Epidermal melanocyte (primary cell): ENCODE results near the gene XXYLT1.
A peak's percentile ranks its signal among the peaks of the same experiment; 100 is the strongest.

Source experiments
- DNase-seq: peaks from one replicate; pipeline ENCODE4 v3.0.0; 2011; ENCODE audit warnings: low spot score; ENCODE audit not compliant: insufficient read length

XXYLT1 gene

DNA sequence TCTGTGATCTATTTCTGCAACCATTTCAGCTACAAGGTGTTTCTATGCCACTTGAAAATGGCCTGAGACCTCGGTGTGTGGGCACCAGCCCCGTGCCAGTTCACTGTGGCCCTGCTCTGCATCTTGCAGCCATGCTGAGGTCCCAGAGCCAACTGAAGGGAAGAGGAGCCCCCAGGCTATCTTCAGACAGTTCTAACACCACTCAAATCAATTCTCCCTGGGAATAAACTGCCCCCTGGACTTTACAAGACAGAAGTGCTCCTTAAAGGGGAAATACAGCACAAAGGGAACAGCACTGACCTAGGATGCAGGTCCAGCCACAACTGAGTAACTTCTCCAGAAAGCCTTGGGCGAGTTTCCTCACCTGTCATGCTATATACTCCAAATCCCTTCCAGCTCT lies 3.9 kb downstream of the XXYLT1 start:
- DNase-seq, result no peak

DNA sequence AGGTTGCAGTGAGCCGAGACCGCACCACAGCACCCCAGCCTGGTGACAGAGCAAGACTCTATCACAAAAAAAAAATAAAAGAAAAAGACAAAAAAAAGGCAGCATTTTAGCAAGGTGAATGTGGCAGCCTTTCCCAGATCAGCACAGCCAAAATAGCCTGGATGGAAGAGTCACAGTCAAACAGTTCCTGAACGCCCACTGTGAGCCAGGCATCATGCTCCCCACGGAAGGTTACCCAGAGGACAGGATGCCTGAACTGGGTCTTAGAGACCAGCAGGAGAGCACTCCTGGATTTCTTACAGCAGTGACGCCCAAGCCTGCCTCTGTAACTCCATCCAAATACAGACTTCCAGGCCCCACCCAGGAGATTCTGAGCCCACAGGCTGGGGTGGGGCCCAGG lies 4.5 kb downstream of the XXYLT1 start:
- DNase-seq, result no peak

- DNase-seq, result no peak
Observed at GRCh38 chr3:195265363-195265976, 5.5 kb downstream of the XXYLT1 start.

DNA sequence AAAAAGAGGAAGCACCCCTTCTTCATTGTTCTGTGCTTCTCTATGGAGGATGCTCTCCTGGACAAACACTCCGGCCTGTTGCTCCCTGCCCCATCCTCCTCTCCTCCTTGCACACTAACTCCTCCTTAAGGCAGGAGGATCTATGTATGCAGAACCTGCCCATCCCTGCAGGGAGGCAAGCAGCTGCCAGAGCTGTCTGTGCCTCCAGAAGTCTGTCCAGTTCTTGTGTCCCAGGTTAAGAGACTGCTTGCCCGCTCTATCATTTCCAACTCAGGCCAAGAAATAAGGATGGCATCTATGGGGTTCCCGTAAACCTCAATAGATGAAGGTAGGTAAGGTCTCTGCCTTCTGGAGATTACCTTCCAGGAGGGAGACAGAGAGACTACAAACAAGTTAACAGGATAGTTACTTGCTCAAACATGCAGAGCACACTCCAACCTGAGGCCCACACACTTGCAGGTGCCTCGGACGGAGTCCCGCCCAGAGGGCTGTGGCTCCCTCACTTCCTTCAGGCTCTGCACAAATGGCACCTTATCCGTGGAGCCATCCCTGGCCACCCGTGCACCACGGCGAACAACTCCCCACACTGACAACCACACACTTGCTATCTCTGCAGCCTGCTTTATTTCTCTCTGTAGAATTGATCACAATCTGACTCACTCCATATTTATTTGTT lies 6.9 kb downstream of the XXYLT1 start:
- DNase-seq, result no peak

GRCh38 chr3:195263193-195263924 lies 7.6 kb downstream of the XXYLT1 start:
- DNase-seq, result no peak

DNA sequence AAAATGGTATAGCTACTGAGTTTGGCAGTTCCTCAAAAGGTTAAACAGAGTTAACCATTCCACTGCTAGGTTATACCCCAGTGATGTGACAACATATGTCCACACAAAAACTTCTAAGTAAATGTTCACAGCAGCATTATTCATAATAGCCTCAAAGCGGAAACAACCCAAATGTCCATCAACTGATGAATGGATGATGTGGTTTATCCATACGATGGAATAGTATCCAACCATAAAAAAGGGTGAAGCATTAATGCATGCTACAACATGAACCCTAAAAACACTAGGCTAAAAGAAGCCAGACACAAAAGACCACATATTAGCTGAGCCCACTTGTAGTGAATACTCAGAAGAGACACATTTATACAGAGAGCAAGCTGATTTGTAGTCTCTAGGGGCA lies 9.0 kb downstream of the XXYLT1 start:
- no peak for DNase-seq

DNA sequence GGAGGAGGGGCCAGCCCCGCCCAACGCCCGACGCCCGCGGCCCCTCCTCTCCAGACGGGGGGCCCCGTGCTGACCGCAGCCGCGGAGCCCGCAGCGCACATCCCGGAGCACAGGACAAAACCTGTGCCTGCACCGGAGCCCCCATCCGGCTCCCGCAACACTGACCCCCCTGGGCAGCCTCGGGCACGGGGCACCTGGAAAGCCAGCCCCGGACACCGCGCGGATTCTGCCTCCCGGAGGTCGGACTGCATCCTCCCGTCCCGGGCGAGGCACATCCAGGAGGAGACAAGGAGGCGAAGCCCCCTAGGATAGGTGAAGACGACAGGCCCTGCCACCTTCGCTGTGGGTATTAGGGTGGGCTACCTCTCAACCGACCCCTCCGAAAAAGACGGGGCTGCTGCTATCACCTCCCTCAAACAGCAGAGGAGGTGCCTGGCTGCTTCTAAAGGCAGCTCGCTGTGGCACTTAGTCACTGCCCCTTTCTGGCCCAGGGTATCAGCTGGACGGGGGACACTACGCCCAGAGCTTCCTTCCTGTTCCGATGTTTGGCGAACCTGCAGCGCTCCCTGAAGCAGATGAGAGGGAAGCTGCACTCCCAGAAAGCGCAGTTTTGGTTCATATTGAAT lies 10.6 kb downstream of the XXYLT1 start:
- DNase-seq, result no peak

- peak; percentile 97 for DNase-seq
Observed at GRCh38 chr3:195259475-195260279, 11.3 kb downstream of the XXYLT1 start.

GRCh38 chr3:195259154-195259474 lies 11.8 kb downstream of the XXYLT1 start:
- peak; percentile 53 for DNase-seq

DNA sequence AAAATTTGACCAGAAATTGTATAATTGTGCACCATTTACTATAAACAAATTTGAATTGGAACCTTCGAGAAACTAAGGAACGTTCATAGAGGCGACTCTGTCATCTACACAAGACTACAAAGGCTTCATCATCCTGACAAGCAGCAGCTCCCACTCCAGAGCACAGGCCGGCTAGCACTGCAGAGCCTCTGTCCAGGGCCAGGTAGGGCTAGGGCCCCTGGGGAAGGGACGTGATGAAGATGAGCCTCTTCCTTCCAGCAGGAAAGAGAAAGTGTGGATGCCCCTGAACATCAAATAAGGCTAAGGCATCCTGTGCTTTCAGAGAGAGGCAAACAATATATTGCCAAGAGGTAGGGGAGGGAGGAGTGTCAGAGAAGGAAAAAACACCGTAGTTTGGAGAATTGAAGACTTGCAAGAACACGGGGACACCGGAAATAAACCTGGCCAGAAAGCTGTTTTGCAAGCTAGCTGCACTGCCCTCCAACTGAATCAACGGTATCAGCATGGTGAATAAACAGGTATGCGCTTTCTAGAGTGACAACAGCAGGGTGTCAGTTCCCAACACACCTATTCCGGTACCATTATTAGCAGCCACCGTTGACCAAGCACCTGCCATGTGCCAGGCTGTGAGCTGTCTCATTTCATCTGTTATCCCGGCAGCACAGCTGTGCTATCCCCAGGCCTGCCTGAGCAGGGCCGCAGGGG lies 12.4 kb downstream of the XXYLT1 start:
- no peak for DNase-seq

GRCh38 chr3:195257454-195258448 lies 13.2 kb downstream of the XXYLT1 start:
- DNase-seq, result no peak

- no peak for DNase-seq
Observed at GRCh38 chr3:195256639-195257453, 14.1 kb downstream of the XXYLT1 start.

DNA sequence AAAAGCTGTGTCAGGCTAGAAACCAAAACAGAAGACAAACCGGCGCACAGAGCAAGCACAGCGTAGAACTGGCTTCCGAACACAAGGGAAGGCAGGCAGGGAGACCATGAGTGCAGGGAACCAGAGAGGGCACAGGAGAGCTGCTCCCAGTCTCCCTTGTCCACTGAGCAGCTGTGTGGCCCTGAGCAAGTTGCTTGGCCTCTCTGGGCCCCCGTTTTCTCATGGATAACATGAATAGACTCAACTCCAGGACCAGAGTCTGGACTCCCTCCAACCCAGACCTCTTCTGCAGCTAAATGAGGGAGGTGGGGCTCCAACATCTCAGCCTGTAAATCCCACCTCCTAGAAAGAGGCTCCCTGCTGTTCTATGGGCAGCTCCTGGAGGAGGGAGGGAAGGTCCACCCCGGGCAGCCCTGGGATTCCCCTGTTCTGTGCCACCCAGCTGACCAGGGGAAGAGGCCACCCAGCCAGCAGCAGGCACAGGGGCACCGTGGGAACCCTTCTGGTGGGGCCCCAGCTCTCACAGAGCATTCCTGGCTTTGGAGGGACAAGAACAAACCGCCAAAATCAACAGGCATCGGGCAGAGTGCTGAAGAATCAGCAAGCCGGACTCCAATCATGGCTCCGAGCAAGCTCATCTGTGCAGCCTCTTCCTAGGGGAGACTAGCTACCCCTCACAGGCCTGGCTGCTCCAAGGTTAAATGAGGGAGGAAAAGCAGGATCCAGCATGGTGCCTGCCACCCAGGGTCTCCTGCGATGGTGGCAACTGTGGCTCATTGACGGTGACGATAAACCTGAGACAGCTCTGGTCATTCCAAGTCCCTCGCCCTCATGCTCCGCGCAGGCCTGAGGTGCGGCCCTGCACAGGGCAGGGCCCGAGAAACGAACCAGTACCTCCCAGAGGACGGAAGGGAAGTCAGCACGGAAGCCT lies 15.1 kb downstream of the XXYLT1 start:
- no peak for DNase-seq

GRCh38 chr3:195255176-195255500 lies 15.8 kb downstream of the XXYLT1 start:
- no peak for DNase-seq

DNA sequence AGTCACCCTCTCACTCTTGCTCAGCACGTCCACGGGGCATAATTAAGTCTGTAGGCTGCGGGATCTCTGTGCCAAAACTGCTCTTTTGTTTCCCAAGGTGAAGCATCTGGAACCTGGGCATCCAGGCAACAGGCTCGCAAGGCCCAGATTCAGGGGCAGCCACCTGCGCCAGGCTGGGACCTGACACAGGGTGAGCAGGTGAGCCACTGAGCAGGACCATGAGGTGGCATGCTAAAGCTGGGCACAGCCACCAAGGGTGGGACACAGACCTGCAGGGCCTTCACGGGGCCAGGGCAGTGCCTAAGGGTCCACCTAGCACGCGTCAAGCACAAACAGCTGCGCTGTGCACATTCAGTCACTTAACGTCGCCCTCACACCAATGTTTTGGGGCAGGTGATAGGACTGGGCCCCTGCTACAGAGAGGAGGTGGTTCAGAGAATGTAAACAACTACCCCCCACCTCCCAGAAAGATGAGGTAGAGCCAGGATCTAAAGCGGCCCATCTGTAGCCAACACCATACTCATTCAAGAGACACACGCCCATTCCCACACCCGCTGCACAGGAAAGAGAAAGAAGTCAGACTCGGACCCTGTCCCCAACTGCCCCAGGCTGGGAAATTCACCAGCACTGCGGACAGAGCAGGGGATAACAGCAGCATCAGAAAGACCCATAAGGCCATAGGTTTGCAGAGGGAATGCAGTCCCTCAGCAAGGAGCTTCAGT lies 16.3 kb downstream of the XXYLT1 start:
- no peak for DNase-seq

GRCh38 chr3:195253923-195254432 lies 17.0 kb downstream of the XXYLT1 start:
- no peak for DNase-seq
